IMR-90 (cell line): Measurements from ENCODE around the gene PDS5A. TPM values are rescaled to one million over a fixed set of nuclear protein-coding genes. Genes with fewer than 3 reads are reported as not detected.

Experiments
- ATAC-seq: fragments of 200-7000 bp; cut with Tn5 transposase; 2 replicates; pipeline ENCODE4 v1.9.1; 2020; ENCODE audit warnings: low read depth, mild to moderate bottlenecking, moderate library complexity
- BruUV-seq: library from RNA; stranded (reverse); fragments of 400-500 nt; replicated peaks from 2 replicates; lab custom pipeline; 2021; lab: Mats Ljungman, UMichigan
- CTCF ChIA-PET: fragments of 300-600 bp; formaldehyde crosslinking; extraction: SDS; loops from one replicate; lab custom pipeline; 2021; ENCODE audit warnings: antibody characterized with exemption; lab: Yijun Ruan, JAX
- POLR2A ChIA-PET: fragments of 300-600 bp; sonication (Branson Sonifier 250); formaldehyde crosslinking; loops from one replicate; lab custom pipeline; 2022; ENCODE audit warnings: antibody characterized with exemption; ENCODE audit not compliant: unreplicated experiment; lab: Charles Lee
- DNase-seq: peaks from one replicate; pipeline ENCODE4 v3.0.0; 2013
- H2AFZ ChIP-seq: replicated peaks from 2 replicates; pipeline ENCODE3; 2013; ENCODE audit warnings: low read length, mild to moderate bottlenecking; ENCODE audit not compliant: poor library complexity
- H2AK5ac ChIP-seq: 2 replicates; pipeline ENCODE4 v1.6.1; 2013; ENCODE audit warnings: low read depth, low read length, inconsistent platforms
- H2AK9ac ChIP-seq: replicated peaks from 2 replicates; pipeline ENCODE3; 2013; ENCODE audit warnings: mild to moderate bottlenecking, low read depth, low read length, moderate library complexity; ENCODE audit not compliant: poor library complexity
- H2BK120ac ChIP-seq: 2 replicates; pipeline ENCODE4 v1.6.1; 2013; ENCODE audit warnings: low read depth, low read length, inconsistent platforms
- H2BK15ac ChIP-seq: 3 replicates; pipeline ENCODE4 v1.6.1; 2013; ENCODE audit warnings: low read depth, low read length, inconsistent platforms
- H2BK20ac ChIP-seq: 2 replicates; pipeline ENCODE4 v1.6.1; 2013; ENCODE audit warnings: low read depth, mild to moderate bottlenecking, inconsistent platforms, low read length, moderate library complexity
- H2BK5ac ChIP-seq: 2 replicates; pipeline ENCODE4 v1.6.1; 2013; ENCODE audit warnings: mild to moderate bottlenecking, low read depth, low read length, inconsistent platforms; ENCODE audit not compliant: poor library complexity, severe bottlenecking
- H3K14ac ChIP-seq: replicated peaks from 2 replicates; pipeline ENCODE4 v1.6.1; 2013; ENCODE audit warnings: low read depth, low read length, inconsistent platforms
- H3K18ac ChIP-seq: 2 replicates; pipeline ENCODE4 v1.6.1; 2013; ENCODE audit warnings: low read depth, low read length, control low read depth
- H3K23ac ChIP-seq: 2 replicates; pipeline ENCODE4 v1.6.1; 2013; ENCODE audit warnings: low read depth, low read length, inconsistent platforms
- H3K27ac ChIP-seq: 2 replicates; pipeline ENCODE4 v1.5.1; 2013; ENCODE audit warnings: mild to moderate bottlenecking, control low read depth, low read length; ENCODE audit not compliant: insufficient read depth
- H3K27me3 ChIP-seq: 2 replicates; pipeline ENCODE4 v1.6.1; 2013; ENCODE audit warnings: low read length; ENCODE audit not compliant: control insufficient read depth, insufficient read depth
- H3K36me3 ChIP-seq: 2 replicates; pipeline ENCODE4 v1.6.1; 2013; ENCODE audit warnings: low read length, mixed read lengths; ENCODE audit not compliant: control insufficient read depth, insufficient read depth
- H3K4ac ChIP-seq: 2 replicates; pipeline ENCODE4 v1.6.1; 2013; ENCODE audit warnings: low read depth, low read length, inconsistent platforms
- H3K4me1 ChIP-seq: 2 replicates; pipeline ENCODE4 v1.6.1; 2013; ENCODE audit warnings: low read length, mixed read lengths; ENCODE audit not compliant: control insufficient read depth, insufficient read depth
- H3K4me2 ChIP-seq: 2 replicates; pipeline ENCODE4 v1.6.1; 2013; ENCODE audit warnings: low read depth, mild to moderate bottlenecking, control low read depth, low read length, moderate library complexity
- H3K4me3 ChIP-seq: 2 replicates; pipeline ENCODE4 v1.5.1; 2013; ENCODE audit warnings: low read depth, mild to moderate bottlenecking, control low read depth, low read length, moderate library complexity; ENCODE audit not compliant: insufficient read depth
- H3K56ac ChIP-seq: 2 replicates; pipeline ENCODE4 v1.6.1; 2013; ENCODE audit warnings: low read length, inconsistent platforms; ENCODE audit not compliant: insufficient read depth; ENCODE audit errors: extremely low read depth
- H3K79me1 ChIP-seq, 2 experiments: 2 replicates each; pipeline ENCODE4 v1.6.1; 2013; ENCODE audit warnings: low read length in 2 of 2, inconsistent platforms in 1 of 2, low read depth in 1 of 2
- H3K9ac ChIP-seq: 2 replicates; pipeline ENCODE4 v1.6.1; 2013; ENCODE audit warnings: low read depth, low read length, control low read depth
- H3K9me1 ChIP-seq: 2 replicates; pipeline ENCODE4 v1.6.1; 2013; ENCODE audit warnings: low read length, inconsistent platforms; ENCODE audit not compliant: insufficient read depth
- H3K9me3 ChIP-seq: 2 replicates; pipeline ENCODE4 v1.6.1; 2013; ENCODE audit warnings: low read length; ENCODE audit not compliant: control insufficient read depth, insufficient read depth
- H4K20me1 ChIP-seq: 2 replicates; pipeline ENCODE4 v1.6.1; 2013; ENCODE audit warnings: low read length, inconsistent platforms; ENCODE audit not compliant: insufficient read depth
- H4K5ac ChIP-seq: 2 replicates; pipeline ENCODE4 v1.6.1; 2013; ENCODE audit warnings: mild to moderate bottlenecking, low read depth, low read length, control low read depth
- H4K8ac ChIP-seq, 2 experiments: 2 replicates each; pipeline ENCODE4 v1.6.1; 2013; ENCODE audit warnings: low read depth in 2 of 2, low read length in 2 of 2, control low read depth in 1 of 2, inconsistent platforms in 1 of 2
- H4K91ac ChIP-seq: 2 replicates; pipeline ENCODE4 v1.6.1; 2013; ENCODE audit warnings: low read depth, low read length, inconsistent platforms; ENCODE audit not compliant: insufficient read depth
- BHLHE40 ChIP-seq: fragments of 150-350 bp; IDR thresholded peaks from 2 replicates; pipeline ENCODE4 v1.6.1; 2016; ENCODE audit warnings: mild to moderate bottlenecking, low read depth, low read length
- CEBPB ChIP-seq: IDR thresholded peaks from 2 replicates; pipeline ENCODE4 v1.6.1; 2012; ENCODE audit warnings: low read depth, low read length, improper control_type of control experiment
- CHD1 ChIP-seq: IDR thresholded peaks from 2 replicates; pipeline ENCODE4 v1.6.1; 2012; ENCODE audit warnings: low read depth, low read length, improper control_type of control experiment
- FOS ChIP-seq: fragments of 150-350 bp; IDR thresholded peaks from 2 replicates; pipeline ENCODE4 v1.6.1; 2016; ENCODE audit warnings: low read depth, low read length
- MAFK ChIP-seq: IDR thresholded peaks from 2 replicates; pipeline ENCODE4 v1.6.1; 2012; ENCODE audit warnings: low read depth, low read length, improper control_type of control experiment
- MAZ ChIP-seq: IDR thresholded peaks from 2 replicates; pipeline ENCODE4 v1.6.1; 2012; ENCODE audit warnings: low read depth, mild to moderate bottlenecking, low read length, improper control_type of control experiment, moderate library complexity, borderline replicate concordance
- MXI1 ChIP-seq: IDR thresholded peaks from 2 replicates; pipeline ENCODE4 v1.6.1; 2012; ENCODE audit warnings: low read depth, mild to moderate bottlenecking, low read length, moderate library complexity, borderline replicate concordance
- POLR2A ChIP-seq: IDR thresholded peaks from 2 replicates; pipeline ENCODE4 v1.6.1; 2012; ENCODE audit warnings: mild to moderate bottlenecking, low read depth, low read length
- RCOR1 ChIP-seq: IDR thresholded peaks from 2 replicates; pipeline ENCODE4 v1.6.1; 2012; ENCODE audit warnings: mild to moderate bottlenecking, low read length, improper control_type of control experiment; ENCODE audit not compliant: insufficient replicate concordance
- RFX5 ChIP-seq: IDR thresholded peaks from 2 replicates; pipeline ENCODE4 v1.8.0; 2012; ENCODE audit warnings: low read depth, mild to moderate bottlenecking, low read length, moderate library complexity
- WGBS, 2 experiments: methylation state at CpG; one replicate each; pipeline versions ENCODE4 v1.1.5 to v1.1.7; 2013; ENCODE audit warnings: missing lambda C conversion rate in 2 of 2; ENCODE audit not compliant: insufficient read length in 1 of 2; ENCODE audit errors: extremely low coverage in 2 of 2; 5-methylcytosine and 5-hydroxymethylcytosine counted together
- dilution Hi-C: fragments of 300-500 bp; cut with HindIII; formaldehyde crosslinking; loops from one replicate; pipeline ENCODE4 v1.14.3; 2018; ENCODE audit warnings: low sequenced_read_pairs; ENCODE audit not compliant: unreplicated experiment
- in situ Hi-C: fragments of 300-500 bp; cut with MboI; formaldehyde crosslinking; loops from 3 replicates; pipeline ENCODE4 v1.14.3; 2019; ENCODE audit warnings: low sequenced_read_pairs, inconsistent platforms, mixed read lengths
- intact Hi-C: fragments of 100-400 bp; cut with micrococcal nuclease; formaldehyde crosslinking; loops from 2 replicates; pipeline ENCODE4 v1.10.0; 2022
- polyA plus RNA-seq, 3 experiments: library from polyadenylated mRNA; depleted of rRNA; stranded (reverse); fragments of >200 nt; gene quantifications; 2 replicates each; pipeline ENCODE4 v1.2.3, GENCODE V29; 2012; ENCODE audit warnings: low replicate concordance in 1 of 3
- total RNA-seq: library from RNA; depleted of rRNA; stranded (reverse); fragments of >200 nt; gene quantifications from 2 replicates; pipeline ENCODE4 v1.2.3, GENCODE V29; 2012
- TF ChIP-seq, protein P1 (sequence below): conservative IDR thresholded peaks from 2 replicates; pipeline ENCODE4 v1.5.1; 2012; ENCODE audit warnings: mild to moderate bottlenecking, low read depth, low read length, improper control_type of control experiment
- TF ChIP-seq, protein P2 (sequence below): fragments of 150-350 bp; IDR thresholded peaks from 2 replicates; pipeline ENCODE4 v1.6.1; 2016; ENCODE audit warnings: low read depth, mild to moderate bottlenecking, low read length, moderate library complexity, borderline replicate concordance

The PDS5A gene
- total and polyA plus RNA-seq, 2 of the 4 experiments (the other 2 are of a cell fraction), result 16.3 to 33.5 TPM

- H2BK15ac ChIP-seq, result no peak overlapping the region
- H2BK20ac ChIP-seq, result no peak overlapping the region
- intact Hi-C loops, result no loop called here
- no peak overlapping the region for H2BK5ac ChIP-seq
- peaks cover 4% of the 10 kb centered on the region; the same call in 1 of the 2 replicates for H3K9me3 ChIP-seq
- H3K14ac ChIP-seq, result no peak overlapping the region
- H3K4ac ChIP-seq, result no peak overlapping the region
- no peak overlapping the region for H3K23ac ChIP-seq
- H2AFZ ChIP-seq, result no peak overlapping the region
- no peak overlapping the region for H3K4me2 ChIP-seq
- H4K91ac ChIP-seq, result no peak overlapping the region
- H2AK9ac ChIP-seq, result no peak overlapping the region
- no TSS peak for BruUV-seq
- no peak overlapping the region for H3K56ac ChIP-seq
- dilution Hi-C loops, result no loop called here
- no peak overlapping the region for H3K4me3 ChIP-seq
- CTCF ChIA-PET, result interaction anchor here (1.5 kb wide), 1 partner anchor 10 kb away, joined by 3 read pairs; no protein-coding TSS in a partner anchor
- TF ChIP-seq RFX5, result no peak
- no peak for TF ChIP-seq CHD1
- TF ChIP-seq, protein P1, sequence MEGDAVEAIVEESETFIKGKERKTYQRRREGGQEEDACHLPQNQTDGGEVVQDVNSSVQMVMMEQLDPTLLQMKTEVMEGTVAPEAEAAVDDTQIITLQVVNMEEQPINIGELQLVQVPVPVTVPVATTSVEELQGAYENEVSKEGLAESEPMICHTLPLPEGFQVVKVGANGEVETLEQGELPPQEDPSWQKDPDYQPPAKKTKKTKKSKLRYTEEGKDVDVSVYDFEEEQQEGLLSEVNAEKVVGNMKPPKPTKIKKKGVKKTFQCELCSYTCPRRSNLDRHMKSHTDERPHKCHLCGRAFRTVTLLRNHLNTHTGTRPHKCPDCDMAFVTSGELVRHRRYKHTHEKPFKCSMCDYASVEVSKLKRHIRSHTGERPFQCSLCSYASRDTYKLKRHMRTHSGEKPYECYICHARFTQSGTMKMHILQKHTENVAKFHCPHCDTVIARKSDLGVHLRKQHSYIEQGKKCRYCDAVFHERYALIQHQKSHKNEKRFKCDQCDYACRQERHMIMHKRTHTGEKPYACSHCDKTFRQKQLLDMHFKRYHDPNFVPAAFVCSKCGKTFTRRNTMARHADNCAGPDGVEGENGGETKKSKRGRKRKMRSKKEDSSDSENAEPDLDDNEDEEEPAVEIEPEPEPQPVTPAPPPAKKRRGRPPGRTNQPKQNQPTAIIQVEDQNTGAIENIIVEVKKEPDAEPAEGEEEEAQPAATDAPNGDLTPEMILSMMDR, result no peak
- no peak for TF ChIP-seq MAFK
- no peak for TF ChIP-seq POLR2A
- no peak for TF ChIP-seq MAZ
- no peak for TF ChIP-seq CEBPB
- no peak for TF ChIP-seq MXI1
- TF ChIP-seq, protein P2, sequence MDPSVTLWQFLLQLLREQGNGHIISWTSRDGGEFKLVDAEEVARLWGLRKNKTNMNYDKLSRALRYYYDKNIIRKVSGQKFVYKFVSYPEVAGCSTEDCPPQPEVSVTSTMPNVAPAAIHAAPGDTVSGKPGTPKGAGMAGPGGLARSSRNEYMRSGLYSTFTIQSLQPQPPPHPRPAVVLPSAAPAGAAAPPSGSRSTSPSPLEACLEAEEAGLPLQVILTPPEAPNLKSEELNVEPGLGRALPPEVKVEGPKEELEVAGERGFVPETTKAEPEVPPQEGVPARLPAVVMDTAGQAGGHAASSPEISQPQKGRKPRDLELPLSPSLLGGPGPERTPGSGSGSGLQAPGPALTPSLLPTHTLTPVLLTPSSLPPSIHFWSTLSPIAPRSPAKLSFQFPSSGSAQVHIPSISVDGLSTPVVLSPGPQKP, result no peak
- no peak for TF ChIP-seq RCOR1
- no peak for TF ChIP-seq BHLHE40
- TF ChIP-seq FOS, result no peak
- peaks cover 0 to 8% of the 10 kb centered on the region in 2 experiments; a peak in 1 of 4 replicates for H3K79me1 ChIP-seq
- peaks cover 34% of the 10 kb centered on the region for H3K36me3 ChIP-seq
- no CpG with 5 or more reads among the region's 6 CpGs for WGBS, 2 experiments
- H2BK120ac ChIP-seq, result no peak overlapping the region
- H4K20me1 ChIP-seq, result no peaks in the 10 kb centered on the region
- ATAC-seq (no peak), DNase-seq (no peak)
- H3K27ac ChIP-seq, result no peak overlapping the region
- POLR2A ChIA-PET, result no interaction called here
- no peak overlapping the region for H4K8ac ChIP-seq
- H2AK5ac ChIP-seq, result no peak overlapping the region
- no peaks in the 10 kb centered on the region for H3K4me1 ChIP-seq
- H3K27me3 ChIP-seq, result no peaks in the 10 kb centered on the region
- no peak overlapping the region for H3K9ac ChIP-seq
- no peak overlapping the region for H3K18ac ChIP-seq
- H3K9me1 ChIP-seq, result peaks cover 6% of the 10 kb centered on the region; the same call in 1 of the 2 replicates
- in situ Hi-C loops, result no loop called here
- H4K5ac ChIP-seq, result no peak overlapping the region
Observed at GRCh38 chr4:39860804-39861203, 116.9 kb downstream of the PDS5A start.
